Measurements from ENCODE around the gene KCNIP3.
A peak's percentile ranks its signal among the peaks of the same experiment; 100 is the strongest.
"Not testable (repeated sequence)": the region's sequence is repeated elsewhere in the genome, so short reads cannot be mapped to it uniquely, and the experiment has no call there.

The KCNIP3 gene

DNA sequence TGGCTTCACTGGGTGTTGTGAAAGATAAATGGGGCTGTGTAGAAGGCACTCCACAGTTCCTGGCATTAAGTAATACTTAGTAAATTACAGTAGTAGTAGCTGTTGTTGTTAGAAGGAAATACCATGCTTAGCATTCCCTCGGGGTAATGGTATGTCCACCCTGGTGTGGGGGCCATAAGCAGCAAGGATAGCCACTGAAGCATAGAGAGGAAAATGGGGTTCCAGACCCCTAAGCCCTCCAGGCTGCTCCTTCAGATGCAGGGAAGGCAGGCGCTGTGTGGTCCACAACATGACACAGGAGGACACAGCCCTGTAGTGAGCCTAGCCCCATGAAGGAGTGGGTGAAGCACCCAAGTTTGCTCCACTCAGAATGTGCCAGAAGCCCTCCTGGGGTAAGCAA, 136.8 kb downstream of the KCNIP3 start:
- peak; percentile 29 for DNase-seq (ENCODE audit: low read depth)
- not testable (repeated sequence) for H3K4me3 ChIP-seq (ENCODE audit: low read depth, low read length)

- peak; percentile 69 for DNase-seq (ENCODE audit: low read depth)
- H3K4me3 ChIP-seq (ENCODE audit: low read depth, low read length): not testable (repeated sequence)
These were observed 137.4 kb downstream of the KCNIP3 start for GRCh38 chr2:95434507-95435076.

DNA sequence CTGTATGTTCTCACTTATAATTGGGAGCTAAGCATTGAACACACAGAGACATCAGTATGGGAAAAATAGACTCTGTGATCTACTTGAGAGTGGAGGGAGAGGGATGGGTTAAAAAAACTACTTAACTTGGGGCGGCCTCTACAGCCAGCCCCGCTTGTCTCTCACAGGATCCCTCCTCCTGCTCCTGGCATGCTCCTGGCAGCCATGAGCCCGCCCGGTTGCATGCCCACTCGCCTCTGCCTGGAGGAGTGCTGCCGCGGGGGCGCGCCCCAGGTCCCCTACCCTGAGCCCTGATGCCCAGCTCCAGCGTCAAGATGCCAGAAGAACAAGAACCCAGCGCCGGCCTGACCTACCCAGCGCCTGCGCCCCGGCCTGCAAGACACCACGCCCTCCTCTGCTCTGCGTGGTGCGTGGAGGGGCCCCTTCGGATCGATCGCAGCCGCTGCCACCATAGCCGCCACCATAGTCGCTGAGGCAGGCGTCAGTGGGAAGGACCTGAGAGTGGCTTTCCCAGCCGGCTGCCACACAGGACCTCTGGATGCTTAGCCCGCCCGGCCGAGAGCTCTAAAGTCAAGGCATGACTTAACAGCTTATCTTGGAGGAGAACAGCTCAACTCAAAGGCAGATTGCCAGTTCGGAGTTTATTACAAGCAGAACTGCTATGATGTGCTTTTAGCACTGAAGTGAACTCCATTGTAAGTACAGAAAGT, 138.2 kb downstream of the KCNIP3 start:
- DNase-seq (ENCODE audit: low read depth); H3K4me3 ChIP-seq (ENCODE audit: low read depth, low read length): not testable (repeated sequence)

All from choroid plexus epithelial cell (primary cell).